Liver (tissue), 9 donors: Measurements from ENCODE around the gene TRIM5. TPM values are rescaled to one million over a fixed set of nuclear protein-coding genes. Genes with fewer than 3 reads are reported as not detected.

ENCODE experiments used
- DNase-seq: peaks from one replicate; pipeline ENCODE4 v3.0.0-alpha.2; 2017; ENCODE audit warnings: low spot score
- H3K27ac ChIP-seq, 2 donors: one replicate each; pipeline ENCODE4 v1.7.0; 2013; ENCODE audit warnings: inconsistent platforms in 2 of 2, low read length in 2 of 2, control low read depth in 1 of 2, low read depth in 1 of 2, mild to moderate bottlenecking in 1 of 2
- H3K27me3 ChIP-seq, 4 donors: one replicate each; pipeline versions ENCODE4 v1.6.1 to v1.7.0; 2013; ENCODE audit warnings: low read length in 3 of 4, inconsistent platforms in 1 of 4, mild to moderate bottlenecking in 1 of 4, moderate library complexity in 1 of 4; ENCODE audit not compliant: control insufficient read depth in 4 of 4, insufficient read depth in 4 of 4
- H3K36me3 ChIP-seq, 4 donors: one replicate each; pipeline versions ENCODE4 v1.6.1 to v1.7.0; 2013; ENCODE audit warnings: low read length in 3 of 4, mild to moderate bottlenecking in 3 of 4, low read depth in 1 of 4, moderate library complexity in 1 of 4; ENCODE audit not compliant: control insufficient read depth in 4 of 4, insufficient read depth in 3 of 4
- H3K4me1 ChIP-seq, 4 donors: one replicate each; pipeline versions ENCODE4 v1.6.1 to v1.7.0; 2013; ENCODE audit warnings: low read length in 3 of 4, mild to moderate bottlenecking in 3 of 4, moderate library complexity in 1 of 4; ENCODE audit not compliant: control insufficient read depth in 4 of 4, insufficient read depth in 4 of 4
- H3K4me3 ChIP-seq, 3 donors: one replicate each; pipeline versions ENCODE4 v1.6.1 to v1.7.0; 2013; ENCODE audit warnings: low read length in 3 of 3, control low read depth in 1 of 3, low read depth in 1 of 3, mild to moderate bottlenecking in 1 of 3
- H3K9ac ChIP-seq, 2 donors: one replicate each; pipeline ENCODE4 v1.7.0; 2013; ENCODE audit warnings: low read length in 2 of 2, mild to moderate bottlenecking in 2 of 2, moderate library complexity in 2 of 2, control low read depth in 1 of 2, low read depth in 1 of 2
- H3K9me3 ChIP-seq, 4 donors: one replicate each; pipeline versions ENCODE4 v1.6.1 to v1.7.0; 2013; ENCODE audit warnings: low read length in 3 of 4; ENCODE audit not compliant: control insufficient read depth in 4 of 4
- FOXA1 ChIP-seq: IDR thresholded peaks from 2 replicates; pipeline ENCODE4 v1.6.1; 2016; ENCODE audit warnings: antibody characterized with exemption
- FOXA2 ChIP-seq: IDR thresholded peaks from 2 replicates; pipeline ENCODE4 v1.6.1; 2016; ENCODE audit warnings: antibody characterized with exemption
- GABPA ChIP-seq, 2 donors: IDR thresholded peaks in 1 of 2; conservative IDR thresholded peaks in 1 of 2; 2 replicates each; pipeline ENCODE4 v1.6.1; 2016; ENCODE audit warnings: antibody characterized with exemption in 2 of 2, mild to moderate bottlenecking in 1 of 2, moderate library complexity in 1 of 2
- HNF4A ChIP-seq, 2 donors: conservative IDR thresholded peaks; 2 replicates each; pipeline ENCODE4 v1.6.1; 2016; ENCODE audit warnings: antibody characterized with exemption in 2 of 2, mild to moderate bottlenecking in 2 of 2
- HNF4G ChIP-seq: IDR thresholded peaks from 2 replicates; pipeline ENCODE4 v1.6.1; 2016; ENCODE audit warnings: antibody characterized with exemption
- NR2F2 ChIP-seq: IDR thresholded peaks from 2 replicates; pipeline ENCODE4 v1.6.1; 2016; ENCODE audit warnings: antibody characterized with exemption
- RXRA ChIP-seq, 2 donors: IDR thresholded peaks; 2 replicates each; pipeline ENCODE4 v1.6.1; 2017 to 2018; ENCODE audit warnings: antibody characterized with exemption in 2 of 2, mild to moderate bottlenecking in 1 of 2
- TAF1 ChIP-seq: conservative IDR thresholded peaks from 2 replicates; pipeline ENCODE4 v1.6.1; 2016; ENCODE audit warnings: antibody characterized with exemption, mild to moderate bottlenecking
- YY1 ChIP-seq: IDR thresholded peaks from 2 replicates; pipeline ENCODE4 v1.6.1; 2016; ENCODE audit warnings: antibody characterized with exemption, mild to moderate bottlenecking
- WGBS: extraction: QIAGEN DNeasy Blood & Tissue Kit; methylation state at CpG from one replicate; pipeline ENCODE4 v1.1.7; 2013; 5-methylcytosine and 5-hydroxymethylcytosine counted together
- polyA plus RNA-seq, 2 donors: library from polyadenylated mRNA; stranded (reverse) in 1 of 2; unstranded in 1 of 2; fragments of 200-250 nt in 1 of 2; fragments of >200 nt in 1 of 2; fragmentation: Nextera tagmentation in 1 of 2; extraction: Ambion mirVana in 1 of 2; gene quantifications; one replicate each; pipeline versions ENCODE4 v1.2.1 to v1.2.3, GENCODE V29; 2013 to 2015
- total RNA-seq, 2 donors: library from RNA; depleted of rRNA; stranded (reverse); fragments of >200 nt; gene quantifications; one replicate each; pipeline ENCODE4 v1.2.3, GENCODE V29; 2014
- TF ChIP-seq, protein P1 (sequence below): IDR thresholded peaks from 2 replicates; pipeline ENCODE4 v1.6.1; 2016; ENCODE audit warnings: antibody characterized with exemption
- TF ChIP-seq, protein P2 (sequence below): IDR thresholded peaks from 2 replicates; pipeline ENCODE4 v1.6.1; 2016; ENCODE audit warnings: antibody characterized with exemption, mild to moderate bottlenecking
- TF ChIP-seq, protein P3 (sequence below): fragments of 150-350 bp; IDR thresholded peaks from 2 replicates; pipeline ENCODE4 v1.5.1; 2017; ENCODE audit warnings: improper control_type of control experiment, low read depth, low read length; ENCODE audit not compliant: missing input control
- donor health status: healthy.
- donor health status: healthy.
- donor health status: healthy.
- donor health status: healthy.
- donor health status: healthy.

TRIM5 gene
- total and polyA plus RNA-seq, 4 donors = 7.8 to 20.2 (median 13.1) TPM

DNA sequence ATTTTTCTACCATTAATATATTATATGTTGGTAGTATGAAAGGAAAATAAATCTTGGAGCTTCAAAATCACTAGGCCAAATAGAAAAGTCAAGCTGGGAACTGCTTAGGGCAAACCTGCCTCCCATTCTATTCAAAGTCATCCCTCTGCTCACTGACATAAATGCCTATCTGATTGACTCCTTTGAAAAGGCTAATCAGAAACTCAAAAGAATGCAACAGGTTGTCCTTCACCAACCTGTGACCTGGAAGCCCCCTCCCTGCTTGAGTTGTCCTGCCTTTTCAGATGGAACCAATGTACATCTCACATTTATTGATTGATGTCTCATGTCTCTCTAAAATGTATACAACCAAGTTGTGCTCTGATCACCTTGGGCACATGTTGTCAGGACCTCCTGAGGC is 63.3 kb downstream of the TRIM5 start:
- no peak overlapping the region for H3K4me3 ChIP-seq
- H3K36me3 ChIP-seq = no peaks in the 10 kb centered on the region
- H3K4me1 ChIP-seq = peaks cover 2 to 33% (median 23%) of the 10 kb centered on the region in 4 donors
- H3K9ac ChIP-seq = no peak overlapping the region
- H3K27me3 ChIP-seq = no peaks in the 10 kb centered on the region
- H3K27ac ChIP-seq = no peak overlapping the region
- no peaks in the 10 kb centered on the region for H3K9me3 ChIP-seq
- TF ChIP-seq, protein P1, sequence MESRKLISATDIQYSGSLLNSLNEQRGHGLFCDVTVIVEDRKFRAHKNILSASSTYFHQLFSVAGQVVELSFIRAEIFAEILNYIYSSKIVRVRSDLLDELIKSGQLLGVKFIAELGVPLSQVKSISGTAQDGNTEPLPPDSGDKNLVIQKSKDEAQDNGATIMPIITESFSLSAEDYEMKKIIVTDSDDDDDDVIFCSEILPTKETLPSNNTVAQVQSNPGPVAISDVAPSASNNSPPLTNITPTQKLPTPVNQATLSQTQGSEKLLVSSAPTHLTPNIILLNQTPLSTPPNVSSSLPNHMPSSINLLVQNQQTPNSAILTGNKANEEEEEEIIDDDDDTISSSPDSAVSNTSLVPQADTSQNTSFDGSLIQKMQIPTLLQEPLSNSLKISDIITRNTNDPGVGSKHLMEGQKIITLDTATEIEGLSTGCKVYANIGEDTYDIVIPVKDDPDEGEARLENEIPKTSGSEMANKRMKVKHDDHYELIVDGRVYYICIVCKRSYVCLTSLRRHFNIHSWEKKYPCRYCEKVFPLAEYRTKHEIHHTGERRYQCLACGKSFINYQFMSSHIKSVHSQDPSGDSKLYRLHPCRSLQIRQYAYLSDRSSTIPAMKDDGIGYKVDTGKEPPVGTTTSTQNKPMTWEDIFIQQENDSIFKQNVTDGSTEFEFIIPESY = no peak
- TF ChIP-seq RXRA (IDR thresholded peaks at IDR 0.05) (no peak), FOXA1 (no peak), GABPA (IDR thresholded peaks at IDR 0.05 in 1 of 2, conservative IDR thresholded peaks at IDR 0.05 in 1 of 2) (no peak), NR2F2 (no peak), HNF4A (conservative IDR thresholded peaks at IDR 0.05) (no peak), HNF4G (no peak), YY1 (no peak)
- TF ChIP-seq, protein P2, sequence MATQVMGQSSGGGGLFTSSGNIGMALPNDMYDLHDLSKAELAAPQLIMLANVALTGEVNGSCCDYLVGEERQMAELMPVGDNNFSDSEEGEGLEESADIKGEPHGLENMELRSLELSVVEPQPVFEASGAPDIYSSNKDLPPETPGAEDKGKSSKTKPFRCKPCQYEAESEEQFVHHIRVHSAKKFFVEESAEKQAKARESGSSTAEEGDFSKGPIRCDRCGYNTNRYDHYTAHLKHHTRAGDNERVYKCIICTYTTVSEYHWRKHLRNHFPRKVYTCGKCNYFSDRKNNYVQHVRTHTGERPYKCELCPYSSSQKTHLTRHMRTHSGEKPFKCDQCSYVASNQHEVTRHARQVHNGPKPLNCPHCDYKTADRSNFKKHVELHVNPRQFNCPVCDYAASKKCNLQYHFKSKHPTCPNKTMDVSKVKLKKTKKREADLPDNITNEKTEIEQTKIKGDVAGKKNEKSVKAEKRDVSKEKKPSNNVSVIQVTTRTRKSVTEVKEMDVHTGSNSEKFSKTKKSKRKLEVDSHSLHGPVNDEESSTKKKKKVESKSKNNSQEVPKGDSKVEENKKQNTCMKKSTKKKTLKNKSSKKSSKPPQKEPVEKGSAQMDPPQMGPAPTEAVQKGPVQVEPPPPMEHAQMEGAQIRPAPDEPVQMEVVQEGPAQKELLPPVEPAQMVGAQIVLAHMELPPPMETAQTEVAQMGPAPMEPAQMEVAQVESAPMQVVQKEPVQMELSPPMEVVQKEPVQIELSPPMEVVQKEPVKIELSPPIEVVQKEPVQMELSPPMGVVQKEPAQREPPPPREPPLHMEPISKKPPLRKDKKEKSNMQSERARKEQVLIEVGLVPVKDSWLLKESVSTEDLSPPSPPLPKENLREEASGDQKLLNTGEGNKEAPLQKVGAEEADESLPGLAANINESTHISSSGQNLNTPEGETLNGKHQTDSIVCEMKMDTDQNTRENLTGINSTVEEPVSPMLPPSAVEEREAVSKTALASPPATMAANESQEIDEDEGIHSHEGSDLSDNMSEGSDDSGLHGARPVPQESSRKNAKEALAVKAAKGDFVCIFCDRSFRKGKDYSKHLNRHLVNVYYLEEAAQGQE = no peak
- TF ChIP-seq, protein P3, sequence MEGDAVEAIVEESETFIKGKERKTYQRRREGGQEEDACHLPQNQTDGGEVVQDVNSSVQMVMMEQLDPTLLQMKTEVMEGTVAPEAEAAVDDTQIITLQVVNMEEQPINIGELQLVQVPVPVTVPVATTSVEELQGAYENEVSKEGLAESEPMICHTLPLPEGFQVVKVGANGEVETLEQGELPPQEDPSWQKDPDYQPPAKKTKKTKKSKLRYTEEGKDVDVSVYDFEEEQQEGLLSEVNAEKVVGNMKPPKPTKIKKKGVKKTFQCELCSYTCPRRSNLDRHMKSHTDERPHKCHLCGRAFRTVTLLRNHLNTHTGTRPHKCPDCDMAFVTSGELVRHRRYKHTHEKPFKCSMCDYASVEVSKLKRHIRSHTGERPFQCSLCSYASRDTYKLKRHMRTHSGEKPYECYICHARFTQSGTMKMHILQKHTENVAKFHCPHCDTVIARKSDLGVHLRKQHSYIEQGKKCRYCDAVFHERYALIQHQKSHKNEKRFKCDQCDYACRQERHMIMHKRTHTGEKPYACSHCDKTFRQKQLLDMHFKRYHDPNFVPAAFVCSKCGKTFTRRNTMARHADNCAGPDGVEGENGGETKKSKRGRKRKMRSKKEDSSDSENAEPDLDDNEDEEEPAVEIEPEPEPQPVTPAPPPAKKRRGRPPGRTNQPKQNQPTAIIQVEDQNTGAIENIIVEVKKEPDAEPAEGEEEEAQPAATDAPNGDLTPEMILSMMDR = no peak
- no peak for DNase-seq

DNA sequence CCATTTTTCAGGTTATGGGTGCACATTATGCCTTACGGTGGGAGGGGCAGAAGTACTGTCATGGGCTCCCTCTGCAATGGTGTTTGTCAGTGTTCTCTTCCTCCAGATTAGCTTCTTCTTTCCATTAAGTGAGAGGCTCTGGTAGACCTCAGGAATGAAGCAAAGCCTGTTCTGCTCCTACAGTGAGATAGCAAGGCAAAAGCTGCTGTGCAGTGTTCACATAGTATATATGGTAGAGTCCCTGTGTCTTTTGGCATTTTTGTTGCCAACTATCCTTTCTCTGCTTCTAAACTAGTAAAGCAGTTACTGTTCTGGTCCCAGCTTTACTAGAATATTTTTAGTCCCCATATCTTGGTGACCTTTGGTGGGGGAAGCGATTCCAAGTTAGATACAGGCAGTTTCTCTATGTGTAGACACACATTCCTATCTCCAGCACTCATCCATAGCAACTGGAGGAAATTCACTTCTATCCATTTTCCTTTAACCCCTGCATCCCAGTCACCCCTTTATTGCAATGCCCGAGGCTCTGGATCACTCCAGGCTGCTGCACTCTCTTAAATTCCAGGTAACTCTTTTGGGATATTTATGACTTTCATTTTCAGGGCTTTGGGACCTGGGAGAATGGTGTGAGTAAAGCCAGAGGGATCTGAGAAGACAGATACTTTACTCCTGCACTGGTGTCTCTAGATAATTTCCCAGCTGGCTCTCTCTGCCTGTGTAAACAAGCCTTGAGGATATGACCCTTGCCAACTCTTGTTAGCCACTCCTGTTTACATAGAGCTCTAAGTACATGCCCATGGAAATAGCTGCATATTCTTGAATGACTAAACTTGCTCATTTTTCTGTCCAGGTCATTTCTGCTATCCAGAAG is 64.0 kb downstream of the TRIM5 start:
- no peaks in the 10 kb centered on the region for H3K36me3 ChIP-seq
- WGBS = 67% methylated on average over 3 of the region's 3 CpGs
- peak; percentile 86 for TF ChIP-seq FOXA2
- peak; percentile 9 to 26 for TF ChIP-seq HNF4A (conservative IDR thresholded peaks at IDR 0.05)
- peak; percentile 36 for TF ChIP-seq NR2F2
- TF ChIP-seq FOXA1 = peak; percentile 74
- no peak for TF ChIP-seq YY1
- TF ChIP-seq TAF1 = no peak
- DNase-seq = no peak
- no peak overlapping the region for H3K27ac ChIP-seq
- H3K4me3 ChIP-seq = no peak overlapping the region
- no peaks in the 10 kb centered on the region for H3K27me3 ChIP-seq
- peaks cover 2 to 33% (median 23%) of the 10 kb centered on the region in 4 donors for H3K4me1 ChIP-seq
- H3K9ac ChIP-seq = no peak overlapping the region
- H3K9me3 ChIP-seq = no peaks in the 10 kb centered on the region
